Left renal pelvis (tissue), 4 donors: ENCODE data around the gene CHRM5. TPM values are rescaled to one million over a fixed set of nuclear protein-coding genes. Genes with fewer than 3 reads are reported as not detected.
A peak's percentile ranks its signal among the peaks of the same experiment; 100 is the strongest.

Experiments
- DNase-seq, 4 donors: peaks; one replicate each; pipeline ENCODE4 v3.0.0-alpha.2; 2013; ENCODE audit warnings: low read depth in 4 of 4, low spot score in 3 of 4
- polyA plus RNA-seq, 4 donors: library from polyadenylated mRNA; unstranded; fragments of 120-200 nt; gene quantifications; one replicate each; pipeline ENCODE4 v1.2.1, GENCODE V29; 2013; ENCODE audit not compliant: insufficient read length in 4 of 4

CHRM5 gene
- polyA plus RNA-seq, 4 donors: 0.09 to 0.29 (median 0.12) TPM

DNA sequence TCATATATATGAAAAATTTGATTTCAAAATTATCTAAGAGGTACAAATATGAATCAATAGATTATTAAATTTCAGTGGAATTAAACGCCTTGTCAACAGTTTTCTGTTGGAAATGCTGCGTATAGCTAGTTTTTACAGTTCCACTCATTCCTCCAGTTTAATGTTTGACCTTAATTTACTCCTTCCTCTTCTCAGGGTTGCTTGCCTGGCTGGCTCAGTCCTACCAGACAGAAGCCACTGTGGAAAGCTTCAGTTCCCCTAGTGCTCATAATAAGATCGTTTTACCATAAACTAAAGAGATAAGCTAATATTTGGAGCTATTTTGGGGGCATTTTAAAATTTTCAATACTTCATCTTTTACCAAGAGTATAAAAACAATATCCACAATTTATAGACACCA is 110.6 kb downstream of the CHRM5 start:
- no peak for DNase-seq

DNA sequence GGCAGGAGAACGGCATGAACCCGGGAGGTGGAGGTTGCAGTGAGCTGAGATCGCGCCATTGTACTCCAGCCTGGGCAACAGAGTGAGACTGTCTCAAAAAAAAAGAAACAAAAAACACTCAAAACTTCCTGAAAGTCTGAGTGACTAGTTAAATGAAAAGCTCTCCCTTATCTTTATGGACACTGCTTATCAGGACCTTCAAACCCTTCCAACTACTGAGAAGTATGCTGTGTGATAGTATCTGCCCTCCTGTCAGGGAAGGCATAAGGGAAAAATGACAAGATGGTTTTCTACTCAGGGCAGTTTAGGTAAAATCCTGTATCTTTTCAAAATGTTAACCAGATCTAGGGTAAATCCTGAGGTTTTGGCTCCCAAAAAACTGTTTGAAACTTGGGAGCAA is 111.6 kb downstream of the CHRM5 start:
- DNase-seq: no peak

DNA sequence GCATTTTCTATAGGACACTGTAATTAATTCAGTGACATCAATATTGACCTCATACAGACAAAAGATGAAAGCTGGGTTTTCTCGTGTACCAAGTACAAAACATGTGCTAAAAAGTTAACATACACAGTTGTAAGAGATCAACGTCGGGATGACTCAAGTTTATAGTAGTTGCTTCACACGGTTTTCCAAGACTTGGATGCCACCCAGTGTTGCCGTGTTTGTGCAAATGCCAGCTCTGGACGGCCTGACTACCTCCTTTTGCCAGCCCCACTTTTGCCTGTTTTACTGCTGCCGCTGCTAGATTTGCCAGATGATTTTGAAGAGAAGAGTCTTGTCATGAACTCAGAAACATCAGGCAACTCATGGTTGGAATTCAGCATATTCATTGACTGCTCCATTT is 115.8 kb downstream of the CHRM5 start:
- DNase-seq: no peak

DNA sequence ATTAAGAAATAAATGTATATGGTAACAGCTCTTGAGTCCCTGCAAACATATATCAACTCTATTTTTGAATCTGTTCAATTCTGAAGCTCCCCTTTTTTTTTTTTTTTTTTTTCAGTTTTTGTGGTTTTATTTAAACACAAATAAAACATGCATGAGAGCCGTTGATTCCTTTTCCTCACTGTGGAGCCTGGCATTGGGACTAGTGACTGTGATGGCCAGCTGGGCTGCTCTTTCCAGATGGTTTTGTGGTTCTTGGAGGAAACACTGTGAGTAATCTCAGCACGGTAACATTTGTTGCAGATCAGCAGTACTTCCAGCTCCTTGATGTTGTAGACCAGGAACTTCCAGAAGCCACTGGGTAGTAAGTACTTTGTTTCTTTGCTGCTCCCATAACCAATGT is 117.4 kb downstream of the CHRM5 start:
- DNase-seq: no peak

DNA sequence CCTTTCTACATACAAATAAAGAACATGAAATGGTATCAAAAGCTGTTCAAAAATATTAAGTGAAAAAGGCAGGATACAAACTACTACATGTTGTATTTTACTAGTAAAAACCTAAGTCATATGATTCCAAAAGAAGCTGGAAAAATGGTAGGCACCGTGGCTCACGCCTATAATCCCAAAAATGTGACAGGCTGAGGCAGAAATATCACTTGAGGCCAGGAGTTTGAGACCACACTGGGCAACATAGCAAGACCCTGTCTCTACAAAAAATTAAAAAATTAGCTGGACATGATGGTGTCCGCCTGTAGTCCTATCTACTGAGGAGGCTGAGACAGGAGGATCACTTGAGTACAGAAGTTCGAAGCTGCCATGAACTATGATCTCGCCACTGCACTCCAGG is 131.6 kb downstream of the CHRM5 start:
- no peak for DNase-seq

DNA sequence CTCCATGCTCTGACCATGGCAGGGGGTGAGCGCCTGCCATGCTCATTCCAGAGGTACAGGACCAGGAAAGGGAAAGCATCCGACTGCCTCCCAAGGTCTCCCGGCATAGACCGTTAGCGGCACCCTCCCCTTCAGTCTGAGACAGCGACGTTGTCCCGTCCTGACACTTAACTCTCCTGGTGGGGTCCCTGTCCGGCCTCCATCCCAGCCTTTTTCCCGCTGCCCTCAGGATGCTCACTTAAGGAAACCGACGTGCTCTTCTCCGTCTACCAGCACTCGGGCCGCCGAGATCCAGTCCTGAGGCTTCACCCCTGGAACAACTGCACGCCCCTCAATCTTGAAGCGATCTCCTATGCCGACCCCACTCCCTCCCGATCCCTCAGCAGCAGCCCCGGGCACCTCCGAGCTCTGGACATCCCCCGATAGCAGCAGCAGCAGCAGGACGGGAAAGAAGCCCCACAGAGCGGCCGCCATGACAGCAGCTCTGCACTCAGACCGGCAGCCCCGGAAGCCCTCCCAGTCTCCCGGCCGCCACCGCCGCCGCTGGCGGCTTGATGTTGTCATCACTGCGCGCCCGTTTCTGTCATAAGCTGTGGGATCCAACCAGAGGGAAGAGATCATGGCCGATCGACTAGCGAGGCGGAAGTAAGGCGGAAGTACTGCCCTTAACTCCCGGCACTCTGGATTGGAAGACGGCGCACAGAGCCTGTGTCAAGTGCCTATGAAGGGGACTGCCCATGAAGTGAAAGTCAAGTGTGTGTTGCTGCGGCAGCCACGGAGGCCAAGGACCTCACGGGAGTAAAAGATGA is 133.3 kb downstream of the CHRM5 start, which contains the start of the genes EMC7 and PGBD4:
Gene EMC7 (minus strand): TSS at position 497 of the 809 bp plus-strand sequence. CDS start 23 bp downstream, at position 474.
Gene PGBD4 (plus strand): TSS at position 718 of the 809 bp plus-strand sequence. CDS start 449 bp downstream, outside the sequence.
- peak; percentile 97 to 98 (median 98) for DNase-seq

DNA sequence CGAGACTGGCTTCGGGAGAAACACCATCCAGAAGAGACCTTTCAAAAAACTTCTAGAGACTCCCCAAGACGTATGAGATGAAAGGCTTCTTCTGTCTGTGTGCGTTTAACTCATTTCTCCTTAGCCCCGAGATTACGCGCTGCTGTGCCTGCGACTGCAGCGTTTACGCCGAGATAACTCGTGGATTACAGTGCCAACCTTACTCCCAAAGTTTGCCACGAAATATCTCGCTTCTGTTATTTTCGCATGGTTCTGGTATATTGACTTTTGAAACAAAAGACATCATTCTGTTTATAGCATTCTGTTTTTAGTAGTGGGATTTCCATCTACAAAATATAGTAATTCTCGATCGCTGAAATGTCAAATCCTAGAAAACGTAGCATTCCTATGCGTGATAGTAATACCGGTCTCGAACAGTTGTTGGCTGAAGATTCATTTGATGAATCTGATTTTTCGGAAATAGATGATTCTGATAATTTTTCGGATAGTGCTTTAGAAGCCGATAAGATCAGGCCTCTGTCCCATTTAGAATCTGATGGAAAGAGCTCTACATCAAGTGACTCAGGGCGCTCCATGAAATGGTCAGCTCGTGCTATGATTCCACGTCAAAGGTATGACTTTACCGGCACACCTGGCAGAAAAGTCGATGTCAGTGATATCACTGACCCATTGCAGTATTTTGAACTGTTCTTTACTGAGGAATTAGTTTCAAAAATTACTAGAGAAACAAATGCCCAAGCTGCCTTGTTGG is 134.1 kb downstream of the CHRM5 start:
- no peak for DNase-seq

DNA sequence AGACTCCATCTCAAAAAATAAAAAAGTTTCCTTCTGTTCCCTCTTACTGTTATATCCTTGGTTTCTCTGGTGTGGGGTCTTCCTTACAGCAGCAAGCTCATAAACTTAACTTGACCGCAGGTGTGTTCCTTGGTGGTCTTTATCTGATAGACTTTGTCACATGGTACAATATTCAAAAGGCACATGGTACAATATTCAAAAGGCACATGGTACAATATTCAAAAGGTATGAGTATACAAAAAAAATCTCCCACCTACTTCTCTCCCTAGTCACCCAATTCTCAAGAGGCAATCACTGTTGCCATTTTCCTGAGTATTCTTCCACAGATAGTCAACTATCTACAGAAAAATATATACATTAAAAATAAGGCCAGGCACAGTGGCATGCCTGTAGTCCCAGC is 138.1 kb downstream of the CHRM5 start:
- no peak for DNase-seq

DNA sequence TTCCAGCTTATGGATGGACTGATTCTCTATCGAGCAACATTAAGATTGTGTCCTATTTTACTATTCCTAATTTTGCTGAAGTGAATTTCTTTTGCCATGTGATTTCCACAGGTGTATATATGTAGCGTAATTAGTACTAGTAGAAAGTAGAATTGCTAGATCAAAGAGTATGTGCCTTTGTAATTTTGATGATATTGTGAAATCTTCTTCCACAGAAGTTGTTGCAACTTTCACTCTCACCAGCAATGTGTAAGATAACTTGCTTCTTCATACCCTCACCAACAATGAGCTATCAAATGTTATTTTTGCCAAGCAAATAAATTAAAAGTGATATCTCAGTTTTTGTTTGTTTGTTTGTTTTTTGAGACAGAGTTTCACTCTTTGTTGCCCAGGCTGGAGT is 139.0 kb downstream of the CHRM5 start:
- DNase-seq: no peak

DNA sequence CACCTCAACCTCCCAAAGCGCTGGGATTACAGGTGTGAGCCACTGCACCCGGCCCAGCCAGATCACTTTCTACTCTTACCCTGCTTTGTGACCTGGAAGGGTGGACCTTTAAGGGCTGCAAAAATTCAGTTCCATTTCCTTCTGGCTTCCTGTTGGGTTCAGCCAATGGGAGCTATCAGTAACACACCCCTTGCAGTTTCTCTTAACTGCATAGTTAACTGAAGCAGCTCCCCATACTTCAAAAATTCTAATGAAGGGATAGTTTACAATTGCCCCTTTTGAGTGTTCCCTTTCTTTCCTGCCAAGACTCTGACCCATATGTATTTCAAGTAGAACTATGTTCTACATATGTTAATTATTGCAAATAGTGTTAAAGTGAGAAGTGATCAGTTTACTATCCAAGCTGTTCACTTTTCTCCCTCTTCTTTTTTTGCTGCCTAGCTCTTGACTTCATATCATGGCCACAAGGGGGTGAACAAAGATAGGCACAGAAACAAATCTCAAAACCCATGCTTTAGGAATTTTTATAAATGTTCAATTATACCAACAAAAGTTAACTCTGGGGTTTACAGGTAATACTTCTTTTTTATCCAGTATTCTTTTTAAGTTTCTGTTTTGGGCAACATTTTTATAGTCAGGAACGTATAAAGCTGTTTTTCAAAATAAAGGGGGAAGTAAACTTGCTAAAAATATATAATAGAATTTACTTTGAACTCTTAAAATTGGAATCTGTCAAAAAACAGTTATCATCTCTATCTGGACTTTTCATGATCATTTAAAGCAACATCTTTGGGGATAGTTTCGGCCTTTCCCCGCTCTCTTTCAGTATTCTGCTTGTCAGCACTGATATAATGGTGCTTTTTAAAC is 141.7 kb downstream of the CHRM5 start:
- DNase-seq: no peak

DNA sequence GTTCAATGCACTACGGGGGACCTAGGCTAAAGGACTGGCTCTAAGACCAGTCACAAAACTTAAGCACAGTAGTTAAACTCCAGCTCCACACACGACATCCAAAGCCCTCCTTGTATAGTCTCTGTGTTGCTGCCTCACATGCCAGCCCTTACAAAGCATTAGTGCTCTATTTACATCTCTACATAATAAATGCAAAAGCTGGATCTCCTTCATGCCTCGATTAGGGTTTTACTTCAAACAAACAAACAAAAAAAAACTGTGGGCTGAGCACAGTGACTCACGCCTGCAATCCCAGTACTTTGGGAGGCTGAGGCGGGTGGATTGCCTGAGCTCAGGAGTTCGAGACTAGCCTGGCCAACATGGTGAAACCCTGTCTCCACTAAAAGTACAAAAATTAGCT is 143.2 kb downstream of the CHRM5 start:
- no peak for DNase-seq

DNA sequence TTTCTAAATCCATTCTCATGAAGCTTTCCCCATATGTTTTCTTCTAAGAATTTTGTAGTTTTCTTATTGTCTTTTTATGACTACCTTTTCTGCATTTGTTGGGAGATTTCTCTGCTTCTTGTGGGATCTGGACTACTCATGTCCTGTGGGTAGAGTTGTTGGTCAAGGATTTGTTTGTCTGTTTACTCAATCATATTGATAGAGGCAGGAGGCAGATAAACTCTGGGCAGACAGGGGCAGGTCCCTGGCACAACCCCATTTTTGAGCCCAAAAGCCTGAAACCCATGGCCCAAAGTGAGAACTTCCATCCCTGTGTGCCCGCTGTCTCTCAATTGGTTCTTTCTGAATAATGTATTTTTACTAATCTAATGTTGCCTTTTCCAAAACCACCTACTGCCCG is 145.9 kb downstream of the CHRM5 start:
- no peak for DNase-seq

DNA sequence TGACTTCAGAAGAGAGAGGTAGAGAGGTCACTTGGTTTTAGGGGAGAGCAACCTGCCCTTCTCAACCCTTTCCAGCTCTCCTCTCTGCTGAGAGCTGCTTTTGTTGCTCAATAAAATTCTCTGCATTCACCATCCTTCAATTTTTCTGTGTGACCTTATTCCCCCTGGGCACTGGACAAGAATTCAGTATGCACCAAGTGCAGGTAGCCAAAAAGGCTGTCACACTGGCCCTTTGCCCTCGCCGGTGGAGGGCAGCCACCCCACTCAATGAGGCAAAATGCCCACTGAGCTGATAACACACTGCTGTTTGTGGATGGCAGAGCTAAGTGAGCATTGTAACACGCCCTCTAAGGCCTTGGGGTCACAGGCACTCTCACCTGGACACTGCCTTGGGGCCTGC is 146.4 kb downstream of the CHRM5 start:
- DNase-seq: no peak

DNA sequence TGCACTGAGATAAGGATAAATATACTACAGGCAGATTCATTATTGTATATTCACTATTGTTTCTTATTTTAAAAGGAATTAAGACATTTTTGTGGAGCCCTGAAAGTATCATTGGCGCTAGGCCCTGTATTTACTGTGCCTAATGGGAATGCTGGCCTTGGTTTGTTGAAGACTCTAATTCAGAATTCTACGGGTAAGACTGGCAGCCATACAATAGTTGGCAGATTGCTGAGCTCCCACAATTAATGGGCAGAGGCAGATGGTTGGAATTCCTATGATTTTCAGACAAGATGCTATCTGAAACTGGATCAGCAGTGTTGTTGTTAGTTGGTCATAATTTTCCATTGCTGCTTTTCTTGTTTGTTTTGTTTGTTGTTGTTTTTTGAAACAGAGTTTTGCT is 148.3 kb downstream of the CHRM5 start:
- no peak for DNase-seq

Other genes with a start within 250 kb of the CHRM5 start
- 10 to 100 TPM; 15.0 to 20.2 (median 16.7) TPM for gene AVEN, start 70.7 kb downstream of the CHRM5 start, polyA plus RNA-seq
- gene EMC7, start 133.4 kb downstream of the CHRM5 start, polyA plus RNA-seq: 10 to 100 TPM; 75.4 to 96.4 (median 84.0) TPM
- gene PGBD4, start 133.6 kb downstream of the CHRM5 start, polyA plus RNA-seq: 1 to 10 TPM in 3 of 4 donors, under 1 TPM in 1; 0.97 to 2.8 (median 1.8) TPM
- gene KATNBL1, start 241.6 kb downstream of the CHRM5 start, polyA plus RNA-seq: 10 to 100 TPM; 59.9 to 85.6 (median 61.1) TPM